Activated CD8-positive, alpha-beta T cell treated with anti-CD3 and anti-CD28 coated beads for 36 hours (primary cell): ENCODE measurements around the gene MRGPRX2. TPM values are rescaled to one million over a fixed set of nuclear protein-coding genes. Genes with fewer than 3 reads are reported as not detected.

Source experiments
- ATAC-seq: fragments of 200-7000 bp; cut with Tn5 transposase; one replicate; pipeline ENCODE4 v1.10.0; 2021; ENCODE audit warnings: mild to moderate bottlenecking, moderate library complexity
- CTCF ChIA-PET: fragments of 350-600 bp; sonication (Branson Sonifier 250); formaldehyde crosslinking; loops from one replicate; lab custom pipeline; 2021; ENCODE audit warnings: antibody characterized with exemption; lab: Charles Lee
- POLR2A ChIA-PET: fragments of 350-600 bp; sonication (Branson Sonifier 250); formaldehyde crosslinking; loops from one replicate; lab custom pipeline; 2021; ENCODE audit warnings: antibody characterized with exemption; lab: Charles Lee
- DNase-seq: peaks from one replicate; pipeline ENCODE4 v3.0.0-alpha.2; 2020
- H3K27ac Mint-ChIP-seq: one replicate; pipeline ENCODE4 v1.8.0; 2021; ENCODE audit warnings: mild to moderate bottlenecking, mixed read lengths
- H3K27me3 Mint-ChIP-seq: one replicate; pipeline ENCODE4 v1.8.0; 2021; ENCODE audit warnings: mixed read lengths
- H3K36me3 Mint-ChIP-seq: one replicate; pipeline ENCODE4 v1.8.0; 2021; ENCODE audit warnings: low read depth, mixed read lengths
- H3K4me1 Mint-ChIP-seq: one replicate; pipeline ENCODE4 v1.8.0; 2021; ENCODE audit warnings: low read depth, mixed read lengths
- H3K4me3 Mint-ChIP-seq: one replicate; pipeline ENCODE4 v1.8.0; 2021; ENCODE audit warnings: mild to moderate bottlenecking, moderate library complexity, mixed read lengths
- H3K9me3 Mint-ChIP-seq: one replicate; pipeline ENCODE4 v1.8.0; 2021; ENCODE audit warnings: mixed read lengths
- CTCF ChIP-seq: fragments of 200-600 bp; IDR thresholded peaks from one replicate; pipeline ENCODE4 v1.8.0; 2022; ENCODE audit warnings: antibody characterized with exemption, mild to moderate bottlenecking
- intact Hi-C: fragments of 100-400 bp; cut with micrococcal nuclease; formaldehyde crosslinking; loops from one replicate; pipeline ENCODE4 v1.10.0; 2022
- total RNA-seq, 2 experiments: library from RNA; stranded (reverse); gene quantifications; one replicate each; pipeline ENCODE4 v1.2.3, GENCODE V29; 2021

Gene MRGPRX2
- total RNA-seq, 2 experiments from 2014 or later, result not detected

- Mint-ChIP-seq H3K9me3 (peaks cover 2% of the 10 kb centered on the region), H3K36me3 (no peaks in the 10 kb centered on the region), H3K27ac (no peak overlapping the region), H3K27me3 (peaks cover 9% of the 10 kb centered on the region), H3K4me3 (no peak overlapping the region), H3K4me1 (peaks cover 10% of the 10 kb centered on the region)
- CTCF ChIA-PET, result no interaction called here
- no peak for DNase-seq
- ATAC-seq, result no peak
- POLR2A ChIA-PET, result no interaction called here
- intact Hi-C loops, result no loop called here
- no peak for TF ChIP-seq CTCF
These were observed 4.6 kb downstream of the MRGPRX2 start for GRCh38 chr11:19055905-19056304.

- CTCF ChIA-PET, result interaction anchor here (1.2 to 2.3 kb wide), 2 partner anchors 16 to 21 kb away, joined by 4 to 10 read pairs; no protein-coding TSS in a partner anchor
- H3K27ac Mint-ChIP-seq, result no peak overlapping the region
These were observed 5.5 kb downstream of the MRGPRX2 start for GRCh38 chr11:19055016-19055415.

GRCh38 chr11:19053909-19054308 lies 6.6 kb downstream of the MRGPRX2 start:
- Mint-ChIP-seq H3K4me3 (no peak overlapping the region), H3K4me1 (no peaks in the 10 kb centered on the region), H3K9me3 (peaks cover 5% of the 10 kb centered on the region), H3K27me3 (peaks cover 6% of the 10 kb centered on the region), H3K27ac (no peak overlapping the region), H3K36me3 (no peaks in the 10 kb centered on the region)
- DNase-seq, result no peak
- ATAC-seq, result no peak
- TF ChIP-seq CTCF, result no peak
- CTCF ChIA-PET, result interaction anchor here (1.0 to 2.3 kb wide), 3 partner anchors 9 to 23 kb away, joined by 4 to 10 read pairs (median 6); no protein-coding TSS in a partner anchor
- intact Hi-C loops, result no loop called here
- POLR2A ChIA-PET, result no interaction called here

More at GRCh38 chr11:19055016-19055415, 5.5 kb downstream of the MRGPRX2 start:
- intact Hi-C loops, result no loop called here
- Mint-ChIP-seq H3K4me1 (peaks cover 1% of the 10 kb centered on the region), H3K27me3 (peaks cover 8% of the 10 kb centered on the region), H3K36me3 (no peaks in the 10 kb centered on the region), H3K9me3 (peaks cover 5% of the 10 kb centered on the region), H3K4me3 (no peak overlapping the region)
- POLR2A ChIA-PET, result no interaction called here
- no peak for TF ChIP-seq CTCF
- ATAC-seq (no peak), DNase-seq (no peak)

DNA sequence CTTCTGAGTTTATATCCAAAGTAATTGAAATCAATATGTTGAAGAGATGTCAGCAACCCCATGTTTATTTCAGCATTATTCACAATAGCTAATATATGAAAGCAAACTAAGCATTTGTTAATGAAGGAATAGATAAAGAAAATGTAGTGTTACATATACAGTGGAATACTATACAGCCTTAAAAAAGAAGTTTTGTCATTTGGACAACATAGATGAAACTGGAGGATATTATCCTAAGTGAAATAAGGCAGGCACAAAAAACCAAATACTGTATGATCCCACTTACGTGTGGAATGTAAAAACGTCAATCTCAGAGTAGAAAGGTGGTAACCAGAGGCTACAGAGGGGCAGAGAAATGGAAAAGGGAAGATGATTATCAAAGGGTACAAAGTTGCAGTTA lies 10.2 kb downstream of the MRGPRX2 start:
- ChIA-PET CTCF (interaction anchor here (1.0 kb wide), 1 partner anchor 10 kb away, joined by 3 read pairs; the partner anchor contains the start of gene MRGPRX2), POLR2A (no interaction called here)
- no peaks in the 10 kb centered on the region for H3K36me3 Mint-ChIP-seq
- peaks cover 16% of the 10 kb centered on the region for H3K27me3 Mint-ChIP-seq
- no peak overlapping the region for H3K27ac Mint-ChIP-seq
- H3K9me3 Mint-ChIP-seq, result peaks cover 5% of the 10 kb centered on the region
- intact Hi-C loops, result no loop called here
- no peak for DNase-seq
- no peak for TF ChIP-seq CTCF
- ATAC-seq, result no peak
- H3K4me3 Mint-ChIP-seq, result no peak overlapping the region
- H3K4me1 Mint-ChIP-seq, result no peaks in the 10 kb centered on the region

- Mint-ChIP-seq H3K27ac (no peak overlapping the region), H3K4me3 (no peak overlapping the region), H3K9me3 (peaks cover 5% of the 10 kb centered on the region), H3K4me1 (no peaks in the 10 kb centered on the region), H3K27me3 (peaks cover 21% of the 10 kb centered on the region), H3K36me3 (no peaks in the 10 kb centered on the region)
- intact Hi-C loops, result no loop called here
- ATAC-seq (no peak), DNase-seq (no peak)
- CTCF ChIA-PET, result no interaction called here
- TF ChIP-seq CTCF, result no peak
- POLR2A ChIA-PET, result no interaction called here
These were observed 11.2 kb downstream of the MRGPRX2 start for GRCh38 chr11:19049351-19049750.
